Loucy (cell line): ENCODE measurements around the gene PDE4D.

Experiments
- EZH2phosphoT487 ChIP-seq: fragments of 200-600 bp; IDR thresholded peaks from 2 replicates; pipeline ENCODE4 v1.6.1; 2018; ENCODE audit warnings: antibody characterized with exemption, mild to moderate bottlenecking, moderate library complexity, borderline replicate concordance
- TF ChIP-seq, protein P1 (sequence below): fragments of 200-600 bp; sonication (generic); conservative IDR thresholded peaks from 2 replicates; pipeline ENCODE4 v1.5.1; 2014; ENCODE audit warnings: mild to moderate bottlenecking, antibody characterized with exemption, low read length

DNA sequence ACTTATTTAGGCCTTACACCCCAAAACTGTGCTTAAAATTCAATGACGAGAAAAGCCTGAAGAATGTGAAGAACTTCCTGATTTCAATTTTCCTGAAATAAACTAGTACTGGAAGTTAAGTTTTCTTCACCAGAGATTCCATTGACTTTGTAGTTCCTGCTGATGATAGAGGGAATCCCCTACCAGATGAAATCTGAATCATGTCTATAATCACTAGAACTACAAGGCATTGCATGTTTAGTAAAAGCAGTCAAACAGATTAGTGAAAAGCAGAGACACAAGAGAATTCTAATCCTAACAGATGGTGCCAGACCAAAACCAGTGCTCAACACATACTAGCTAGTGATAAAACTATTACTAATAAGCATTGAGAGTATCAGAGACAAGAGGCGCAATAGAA is 130.0 kb downstream of the PDE4D start:
- TF ChIP-seq, protein P1, sequence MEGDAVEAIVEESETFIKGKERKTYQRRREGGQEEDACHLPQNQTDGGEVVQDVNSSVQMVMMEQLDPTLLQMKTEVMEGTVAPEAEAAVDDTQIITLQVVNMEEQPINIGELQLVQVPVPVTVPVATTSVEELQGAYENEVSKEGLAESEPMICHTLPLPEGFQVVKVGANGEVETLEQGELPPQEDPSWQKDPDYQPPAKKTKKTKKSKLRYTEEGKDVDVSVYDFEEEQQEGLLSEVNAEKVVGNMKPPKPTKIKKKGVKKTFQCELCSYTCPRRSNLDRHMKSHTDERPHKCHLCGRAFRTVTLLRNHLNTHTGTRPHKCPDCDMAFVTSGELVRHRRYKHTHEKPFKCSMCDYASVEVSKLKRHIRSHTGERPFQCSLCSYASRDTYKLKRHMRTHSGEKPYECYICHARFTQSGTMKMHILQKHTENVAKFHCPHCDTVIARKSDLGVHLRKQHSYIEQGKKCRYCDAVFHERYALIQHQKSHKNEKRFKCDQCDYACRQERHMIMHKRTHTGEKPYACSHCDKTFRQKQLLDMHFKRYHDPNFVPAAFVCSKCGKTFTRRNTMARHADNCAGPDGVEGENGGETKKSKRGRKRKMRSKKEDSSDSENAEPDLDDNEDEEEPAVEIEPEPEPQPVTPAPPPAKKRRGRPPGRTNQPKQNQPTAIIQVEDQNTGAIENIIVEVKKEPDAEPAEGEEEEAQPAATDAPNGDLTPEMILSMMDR: no peak
- no peak for TF ChIP-seq EZH2phosphoT487
